GM12878 (cell line): Measurements from ENCODE around the gene REXO1. TPM values are rescaled to one million over a fixed set of nuclear protein-coding genes. Genes with fewer than 3 reads are reported as not detected.

ENCODE experiments used
- ATAC-seq: fragments of 200-7000 bp; cut with Tn5 transposase; 3 replicates; pipeline ENCODE4 v1.9.1; 2020; ENCODE audit warnings: mild to moderate bottlenecking, moderate library complexity
- BruUV-seq: library from RNA; stranded (reverse); fragments of 400-500 nt; replicated peaks from 2 replicates; lab custom pipeline; 2021; lab: Mats Ljungman, UMichigan
- CTCF ChIA-PET: fragments of 300-600 bp; sonication (Branson Sonifier 250); formaldehyde crosslinking; extraction: SDS; loops from one replicate; lab custom pipeline; 2021; ENCODE audit warnings: inconsistent platforms; lab: Yijun Ruan, JAX
- POLR2A ChIA-PET: fragments of 350-600 bp; formaldehyde crosslinking; extraction: SDS; loops from one replicate; lab custom pipeline; 2021; ENCODE audit warnings: inconsistent platforms; lab: Charles Lee
- RAD21 ChIA-PET: fragments of 300-600 bp; sonication (Branson Sonifier 250); formaldehyde crosslinking; loops from one replicate; lab custom pipeline; 2023; ENCODE audit warnings: antibody characterized with exemption; ENCODE audit not compliant: unreplicated experiment; lab: Charles Lee
- SMC1A ChIA-PET: fragments of 300-600 bp; sonication (Branson Sonifier 250); formaldehyde crosslinking; loops from one replicate; lab custom pipeline; 2023; ENCODE audit not compliant: unreplicated experiment, uncharacterized antibody; lab: Charles Lee
- DNase-seq: peaks from one replicate; pipeline ENCODE4 v3.0.0-alpha.2; 2011; ENCODE audit warnings: low read depth, low spot score
- FAIRE-seq: peaks from 3 replicates; lab custom pipeline; 2011; peaks lifted over from hg19 to GRCh38; lab: Jason Lieb, UNC
- H2AFZ ChIP-seq: 2 replicates; pipeline ENCODE4 v1.6.0; 2011; ENCODE audit warnings: low read depth, low read length, control low read depth; ENCODE audit not compliant: control insufficient read depth
- H3K27ac ChIP-seq: 2 replicates; pipeline ENCODE4 v1.5.1; 2011; ENCODE audit warnings: control low read depth; ENCODE audit not compliant: control insufficient read depth, insufficient read depth
- H3K27me3 ChIP-seq, 2 experiments: replicated peaks in 1 of 2; 2 replicates each; pipeline versions ENCODE4 v1.6.0 to v1.6.1; 2011; ENCODE audit warnings: low read length in 1 of 2; ENCODE audit not compliant: control insufficient read depth in 2 of 2, insufficient read depth in 2 of 2
- H3K36me3 ChIP-seq, 2 experiments: 2 replicates each; pipeline ENCODE4 v1.5.1; 2011; ENCODE audit warnings: low read length in 1 of 2; ENCODE audit not compliant: control insufficient read depth in 2 of 2, insufficient read depth in 2 of 2
- H3K4me1 ChIP-seq: 2 replicates; pipeline ENCODE4 v1.6.1; 2011; ENCODE audit warnings: mild to moderate bottlenecking, low read length, moderate library complexity, mixed read lengths; ENCODE audit not compliant: control insufficient read depth, insufficient read depth
- H3K4me2 ChIP-seq: 2 replicates; pipeline ENCODE4 v1.6.0; 2011; ENCODE audit warnings: control low read depth; ENCODE audit not compliant: control insufficient read depth, insufficient read depth
- H3K4me3 ChIP-seq: fragments of 200-600 bp; sonication (generic); 2 replicates; pipeline ENCODE4 v1.5.1; 2016
- H3K79me2 ChIP-seq: 2 replicates; pipeline ENCODE4 v1.6.0; 2011; ENCODE audit warnings: low read length; ENCODE audit not compliant: control insufficient read depth, insufficient read depth
- H3K9ac ChIP-seq: 2 replicates; pipeline ENCODE4 v1.8.0; 2011; ENCODE audit warnings: low read length, control low read depth, mixed read lengths; ENCODE audit not compliant: control insufficient read depth, insufficient read depth
- H3K9me3 ChIP-seq: replicated peaks from 3 replicates; pipeline ENCODE4 v1.5.1; 2011; ENCODE audit warnings: mild to moderate bottlenecking, low read length; ENCODE audit not compliant: control insufficient read depth, insufficient read depth
- H4K20me1 ChIP-seq: 2 replicates; pipeline ENCODE4 v1.6.0; 2011; ENCODE audit not compliant: control insufficient read depth, insufficient read depth
- BACH1 ChIP-seq: fragments of 450-650 bp; IDR thresholded peaks from 2 replicates; pipeline ENCODE4 v1.6.1; 2017; ENCODE audit warnings: mild to moderate bottlenecking, borderline replicate concordance
- BCL11A ChIP-seq: IDR thresholded peaks from 2 replicates; pipeline ENCODE4 v1.6.1; 2011; ENCODE audit warnings: low read depth, low read length
- CREB1 ChIP-seq: IDR thresholded peaks from 2 replicates; pipeline ENCODE4 v1.6.1; 2012; ENCODE audit warnings: low read depth, mild to moderate bottlenecking, inconsistent platforms
- EP300 ChIP-seq, 2 experiments: fragments of 150-350 bp in 1 of 2; IDR thresholded peaks; 2 replicates each; pipeline ENCODE4 v1.6.1; 2011 to 2012; ENCODE audit warnings: low read depth in 2 of 2, low read length in 2 of 2, borderline replicate concordance in 1 of 2, improper control_type of control experiment in 1 of 2, inconsistent platforms in 1 of 2; ENCODE audit not compliant: control insufficient read depth in 1 of 2
- ETV6 ChIP-seq, 2 experiments: fragments of 450-650 bp in 1 of 2; IDR thresholded peaks in 1 of 2; conservative IDR thresholded peaks in 1 of 2; 2 replicates each; pipeline ENCODE4 v1.6.1; 2014; ENCODE audit warnings: antibody characterized with exemption in 1 of 2, borderline replicate concordance in 1 of 2, low read depth in 1 of 2, mild to moderate bottlenecking in 1 of 2, moderate library complexity in 1 of 2
- EZH2 ChIP-seq: IDR thresholded peaks from 2 replicates; pipeline ENCODE4 v1.6.1; 2012; ENCODE audit warnings: low read depth, mild to moderate bottlenecking, control low read depth, inconsistent platforms, low read length, borderline replicate concordance; ENCODE audit not compliant: control insufficient read depth
- FOXM1 ChIP-seq: IDR thresholded peaks from 2 replicates; pipeline ENCODE4 v1.6.1; 2012; ENCODE audit warnings: low read depth, mild to moderate bottlenecking, inconsistent platforms, low read length, moderate library complexity
- GABPA ChIP-seq: IDR thresholded peaks from 2 replicates; pipeline ENCODE4 v1.6.1; 2014; ENCODE audit warnings: antibody characterized with exemption, low read depth, mild to moderate bottlenecking, inconsistent platforms
- MEF2B ChIP-seq: fragments of 450-650 bp; IDR thresholded peaks from 2 replicates; pipeline ENCODE4 v1.6.1; 2018; ENCODE audit warnings: mild to moderate bottlenecking, moderate library complexity; ENCODE audit not compliant: partially characterized antibody, poor library complexity, severe bottlenecking
- NBN ChIP-seq: fragments of 450-650 bp; IDR thresholded peaks from 2 replicates; pipeline ENCODE4 v1.6.1; 2016
- NFIC ChIP-seq: IDR thresholded peaks from 2 replicates; pipeline ENCODE4 v1.6.1; 2012; ENCODE audit warnings: low read depth, mild to moderate bottlenecking, inconsistent platforms, low read length, moderate library complexity
- POLR2AphosphoS2 ChIP-seq: IDR thresholded peaks from 2 replicates; pipeline ENCODE4 v1.6.1; 2011; ENCODE audit warnings: low read depth, mild to moderate bottlenecking, low read length, improper control_type of control experiment, moderate library complexity
- SREBF1 ChIP-seq: IDR thresholded peaks from 2 replicates; pipeline ENCODE4 v1.6.1; 2012; ENCODE audit warnings: mild to moderate bottlenecking, low read length
- WGBS: methylation state at CpG from one replicate; pipeline ENCODE4 v1.1.6; 2016; ENCODE audit warnings: low lambda C conversion rate; ENCODE audit not compliant: insufficient replicate concordance, insufficient coverage; ENCODE audit errors: missing lambda C conversion rate; 5-methylcytosine and 5-hydroxymethylcytosine counted together
- in situ Hi-C: fragments of 300-500 bp; cut with MboI; formaldehyde crosslinking; loops from 9 replicates; pipeline ENCODE4 v1.14.3; 2018; ENCODE audit warnings: mixed read lengths
- intact Hi-C: fragments of 100-400 bp; cut with micrococcal nuclease; formaldehyde crosslinking; loops from one replicate; pipeline ENCODE4 v1.14.2; 2022; ENCODE audit not compliant: unreplicated experiment
- polyA plus RNA-seq, 11 experiments: library from polyadenylated mRNA; depleted of rRNA in 4 of 11; unstranded in 6 of 11; stranded (reverse) in 5 of 11; fragments of >200 nt; fragmentation: Nextera tagmentation in 4 of 11; fragmentation: Illumina TruSeq in 1 of 11; extraction: Ambion mirVana in 4 of 11; extraction: Trizol in 1 of 11; gene quantifications; 1 replicate in 1 of 11; 2 replicates in 10 of 11; pipeline versions ENCODE4 v1.2.1 to v1.2.3, GENCODE V29; 2011 to 2016; ENCODE audit warnings: inconsistent platforms in 2 of 11, missing spikeins in 2 of 11, low read depth in 1 of 11
- total RNA-seq, 4 experiments: library from RNA; depleted of rRNA in 3 of 4; stranded (reverse); fragments of >200 nt in 3 of 4; fragmentation: Illumina TruSeq in 1 of 4; extraction: Trizol in 1 of 4; gene quantifications; 2 replicates each; pipeline versions ENCODE4 v1.2.1 to v1.2.3, GENCODE V29; 2013 to 2021
- TF ChIP-seq, protein P1 (sequence below): fragments of 450-650 bp; IDR thresholded peaks from 2 replicates; pipeline ENCODE4 v1.6.1; 2016; ENCODE audit warnings: mild to moderate bottlenecking
- TF ChIP-seq, protein P2 (sequence below): IDR thresholded peaks from 2 replicates; pipeline ENCODE4 v1.6.1; 2011; ENCODE audit warnings: borderline replicate concordance, low read depth, mild to moderate bottlenecking, moderate library complexity, low read length; ENCODE audit not compliant: insufficient read depth, poor library complexity, severe bottlenecking
- TF ChIP-seq, protein P3 (sequence below): fragments of 450-650 bp; IDR thresholded peaks from 2 replicates; pipeline ENCODE4 v1.6.1; 2014; ENCODE audit warnings: mild to moderate bottlenecking
- TF ChIP-seq, protein P4 (sequence below): fragments of 450-650 bp; IDR thresholded peaks from 2 replicates; pipeline ENCODE4 v1.6.1; 2017; ENCODE audit warnings: low read depth, mild to moderate bottlenecking, moderate library complexity

Gene REXO1
- total and polyA plus RNA-seq, 10 of the 15 experiments (the other 5 are each of a cell fraction or from before 2014, with no cell fraction given) = 0.03 to 45.2 (median 8.4) TPM

DNA sequence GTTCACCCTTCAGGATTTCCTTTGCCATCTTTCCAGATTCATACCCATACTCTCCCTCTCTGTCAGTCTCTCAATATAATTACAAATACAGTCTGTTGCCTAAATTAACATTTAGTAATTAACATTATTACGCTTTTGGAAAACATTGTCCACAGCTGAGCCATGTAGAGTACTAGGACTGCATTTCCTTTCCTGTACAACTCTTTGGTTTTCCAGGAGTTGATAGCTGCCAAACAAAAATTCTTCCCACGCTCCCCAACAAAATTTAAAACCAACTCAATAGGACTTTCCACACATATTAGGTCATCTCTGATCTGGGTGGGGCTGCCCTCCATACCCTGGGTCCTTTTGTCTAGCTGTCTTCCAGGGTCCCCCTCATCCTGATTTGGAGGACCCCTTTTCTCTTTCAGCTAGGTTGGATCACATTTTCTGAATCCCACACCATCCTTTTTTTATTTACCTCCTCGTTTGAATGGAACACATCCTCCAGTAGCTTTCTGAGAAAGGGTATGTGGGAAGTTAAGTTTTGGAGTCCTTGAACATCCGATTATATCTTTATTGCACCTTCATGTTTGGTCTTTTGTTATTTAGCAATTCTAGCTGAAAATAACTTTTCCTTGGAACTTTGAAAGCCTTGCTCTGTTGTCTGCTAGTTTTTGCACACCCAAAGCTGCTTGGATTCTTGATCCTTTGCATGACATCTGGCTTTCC, 77.3 kb downstream of the REXO1 start:
- Histone ChIP-seq H3K4me2 (no peak overlapping the region), H3K27ac (no peak overlapping the region), H3K27me3 (peaks cover 2 to 3% of the 10 kb centered on the region in 2 experiments; a peak in 3 of 4 replicates), H3K79me2 (no peaks in the 10 kb centered on the region), H3K36me3 (no peaks in the 10 kb centered on the region), H4K20me1 (no peaks in the 10 kb centered on the region), H2AFZ (no peak overlapping the region), H3K4me1 (no peaks in the 10 kb centered on the region), H3K9ac (no peak overlapping the region), H3K9me3 (peaks cover 9% of the 10 kb centered on the region), H3K4me3 (no peak overlapping the region)
- intact Hi-C loops = no loop called here
- 21% methylated on average over 4 of the region's 4 CpGs for WGBS
- DNase-seq (no peak), ATAC-seq (no peak), FAIRE-seq (no peak)
- ChIA-PET RAD21 (interaction anchor here (0.6 to 2.6 kb wide), 3 partner anchors 163 to 399 kb away, joined by 3 to 7 read pairs (median 3); no protein-coding TSS in a partner anchor), SMC1A (interaction anchor here (1.3 kb wide), 1 partner anchor 225 kb away, joined by 5 read pairs; no protein-coding TSS in a partner anchor), POLR2A (no interaction called here), CTCF (interaction anchor here (1.0 to 3.6 kb wide), 4 partner anchors 11 to 225 kb away, joined by 3 to 22 read pairs (median 5); no protein-coding TSS in a partner anchor)
- no TSS peak for BruUV-seq
- in situ Hi-C loops = no loop called here
- TF ChIP-seq NFIC (no peak), NBN (no peak), SREBF1 (no peak), EZH2 (no peak), FOXM1 (no peak), BACH1 (no peak), POLR2AphosphoS2 (no peak), CREB1 (no peak), EP300 (IDR thresholded peaks at IDR 0.05; ENCODE audit: borderline replicate concordance in 1 of 2, control insufficient read depth in 1 of 2, low read depth in 2 of 2, low read length in 2 of 2) (no peak), GABPA (no peak), ETV6 (conservative IDR thresholded peaks at IDR 0.05 in 1 of 2, IDR thresholded peaks at IDR 0.05 in 1 of 2; ENCODE audit: borderline replicate concordance in 1 of 2, low read depth in 1 of 2) (no peak), BCL11A (no peak), MEF2B (no peak)
- TF ChIP-seq, protein P1, sequence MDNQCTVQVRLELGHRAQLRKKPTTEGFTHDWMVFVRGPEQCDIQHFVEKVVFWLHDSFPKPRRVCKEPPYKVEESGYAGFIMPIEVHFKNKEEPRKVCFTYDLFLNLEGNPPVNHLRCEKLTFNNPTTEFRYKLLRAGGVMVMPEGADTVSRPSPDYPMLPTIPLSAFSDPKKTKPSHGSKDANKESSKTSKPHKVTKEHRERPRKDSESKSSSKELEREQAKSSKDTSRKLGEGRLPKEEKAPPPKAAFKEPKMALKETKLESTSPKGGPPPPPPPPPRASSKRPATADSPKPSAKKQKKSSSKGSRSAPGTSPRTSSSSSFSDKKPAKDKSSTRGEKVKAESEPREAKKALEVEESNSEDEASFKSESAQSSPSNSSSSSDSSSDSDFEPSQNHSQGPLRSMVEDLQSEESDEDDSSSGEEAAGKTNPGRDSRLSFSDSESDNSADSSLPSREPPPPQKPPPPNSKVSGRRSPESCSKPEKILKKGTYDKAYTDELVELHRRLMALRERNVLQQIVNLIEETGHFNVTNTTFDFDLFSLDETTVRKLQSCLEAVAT = no peak
- TF ChIP-seq, protein P2, sequence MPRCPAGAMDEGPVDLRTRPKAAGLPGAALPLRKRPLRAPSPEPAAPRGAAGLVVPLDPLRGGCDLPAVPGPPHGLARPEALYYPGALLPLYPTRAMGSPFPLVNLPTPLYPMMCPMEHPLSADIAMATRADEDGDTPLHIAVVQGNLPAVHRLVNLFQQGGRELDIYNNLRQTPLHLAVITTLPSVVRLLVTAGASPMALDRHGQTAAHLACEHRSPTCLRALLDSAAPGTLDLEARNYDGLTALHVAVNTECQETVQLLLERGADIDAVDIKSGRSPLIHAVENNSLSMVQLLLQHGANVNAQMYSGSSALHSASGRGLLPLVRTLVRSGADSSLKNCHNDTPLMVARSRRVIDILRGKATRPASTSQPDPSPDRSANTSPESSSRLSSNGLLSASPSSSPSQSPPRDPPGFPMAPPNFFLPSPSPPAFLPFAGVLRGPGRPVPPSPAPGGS = no peak
- TF ChIP-seq, protein P3, sequence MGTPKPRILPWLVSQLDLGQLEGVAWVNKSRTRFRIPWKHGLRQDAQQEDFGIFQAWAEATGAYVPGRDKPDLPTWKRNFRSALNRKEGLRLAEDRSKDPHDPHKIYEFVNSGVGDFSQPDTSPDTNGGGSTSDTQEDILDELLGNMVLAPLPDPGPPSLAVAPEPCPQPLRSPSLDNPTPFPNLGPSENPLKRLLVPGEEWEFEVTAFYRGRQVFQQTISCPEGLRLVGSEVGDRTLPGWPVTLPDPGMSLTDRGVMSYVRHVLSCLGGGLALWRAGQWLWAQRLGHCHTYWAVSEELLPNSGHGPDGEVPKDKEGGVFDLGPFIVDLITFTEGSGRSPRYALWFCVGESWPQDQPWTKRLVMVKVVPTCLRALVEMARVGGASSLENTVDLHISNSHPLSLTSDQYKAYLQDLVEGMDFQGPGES = no peak
- TF ChIP-seq, protein P4, sequence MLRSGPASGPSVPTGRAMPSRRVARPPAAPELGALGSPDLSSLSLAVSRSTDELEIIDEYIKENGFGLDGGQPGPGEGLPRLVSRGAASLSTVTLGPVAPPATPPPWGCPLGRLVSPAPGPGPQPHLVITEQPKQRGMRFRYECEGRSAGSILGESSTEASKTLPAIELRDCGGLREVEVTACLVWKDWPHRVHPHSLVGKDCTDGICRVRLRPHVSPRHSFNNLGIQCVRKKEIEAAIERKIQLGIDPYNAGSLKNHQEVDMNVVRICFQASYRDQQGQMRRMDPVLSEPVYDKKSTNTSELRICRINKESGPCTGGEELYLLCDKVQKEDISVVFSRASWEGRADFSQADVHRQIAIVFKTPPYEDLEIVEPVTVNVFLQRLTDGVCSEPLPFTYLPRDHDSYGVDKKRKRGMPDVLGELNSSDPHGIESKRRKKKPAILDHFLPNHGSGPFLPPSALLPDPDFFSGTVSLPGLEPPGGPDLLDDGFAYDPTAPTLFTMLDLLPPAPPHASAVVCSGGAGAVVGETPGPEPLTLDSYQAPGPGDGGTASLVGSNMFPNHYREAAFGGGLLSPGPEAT = no peak
